ENCODE data around the gene GPX7.

GRCh38 chr1:52554267-52554640 lies 47.9 kb upstream of the GPX7 start:
- TF ChIP-seq, protein P1, sequence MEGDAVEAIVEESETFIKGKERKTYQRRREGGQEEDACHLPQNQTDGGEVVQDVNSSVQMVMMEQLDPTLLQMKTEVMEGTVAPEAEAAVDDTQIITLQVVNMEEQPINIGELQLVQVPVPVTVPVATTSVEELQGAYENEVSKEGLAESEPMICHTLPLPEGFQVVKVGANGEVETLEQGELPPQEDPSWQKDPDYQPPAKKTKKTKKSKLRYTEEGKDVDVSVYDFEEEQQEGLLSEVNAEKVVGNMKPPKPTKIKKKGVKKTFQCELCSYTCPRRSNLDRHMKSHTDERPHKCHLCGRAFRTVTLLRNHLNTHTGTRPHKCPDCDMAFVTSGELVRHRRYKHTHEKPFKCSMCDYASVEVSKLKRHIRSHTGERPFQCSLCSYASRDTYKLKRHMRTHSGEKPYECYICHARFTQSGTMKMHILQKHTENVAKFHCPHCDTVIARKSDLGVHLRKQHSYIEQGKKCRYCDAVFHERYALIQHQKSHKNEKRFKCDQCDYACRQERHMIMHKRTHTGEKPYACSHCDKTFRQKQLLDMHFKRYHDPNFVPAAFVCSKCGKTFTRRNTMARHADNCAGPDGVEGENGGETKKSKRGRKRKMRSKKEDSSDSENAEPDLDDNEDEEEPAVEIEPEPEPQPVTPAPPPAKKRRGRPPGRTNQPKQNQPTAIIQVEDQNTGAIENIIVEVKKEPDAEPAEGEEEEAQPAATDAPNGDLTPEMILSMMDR (IDR thresholded peaks at IDR 0.05), result no peak
- no peak for TF ChIP-seq POLR2A (IDR thresholded peaks at IDR 0.05)
